Measurements from ENCODE around the gene MSN. TPM values are rescaled to one million over a fixed set of nuclear protein-coding genes. Genes with fewer than 3 reads are reported as not detected.
"Not testable (repeated sequence)": the region's sequence is repeated elsewhere in the genome, so short reads cannot be mapped to it uniquely, and the experiment has no call there.

The MSN gene
- total RNA-seq, 1 experiment from 2014 or later: 308 TPM

DNA sequence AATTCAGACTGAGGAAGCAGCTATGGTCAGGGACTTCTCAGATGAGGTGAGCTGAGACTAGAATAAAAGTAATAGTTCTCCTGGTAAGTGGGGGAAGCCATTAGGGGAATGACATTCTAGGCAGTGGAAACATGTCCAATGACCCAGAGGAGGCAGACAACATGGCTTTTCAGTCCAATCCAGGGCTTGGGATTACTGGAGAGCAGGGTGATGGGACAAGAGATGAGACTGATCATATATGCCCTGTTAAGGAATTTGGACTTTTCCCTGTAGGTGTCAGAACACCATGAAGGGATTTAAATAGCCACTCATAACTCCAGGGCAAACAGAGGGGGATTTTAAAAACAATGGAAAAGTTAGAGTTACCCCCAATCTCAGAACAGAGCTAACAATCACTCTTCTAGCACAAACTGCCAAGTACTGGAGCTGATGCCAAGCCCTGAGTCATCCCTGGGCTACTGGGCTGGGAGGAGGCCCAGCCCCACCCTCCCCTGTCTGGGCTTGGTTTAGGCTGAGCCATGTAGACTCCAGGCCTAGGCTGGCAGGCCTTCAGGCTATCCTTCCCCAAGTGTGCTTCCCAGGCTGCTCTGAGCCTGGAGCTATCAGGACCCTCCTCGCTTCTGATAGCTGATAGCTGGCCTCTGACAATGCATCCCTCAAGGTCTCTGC is 22.7 kb upstream of the MSN start:
- H2AFZ ChIP-seq (ENCODE audit: low read length): peak overlapping the region; percentile 47; the same call in 1 of the 2 replicates
- ATAC-seq (peak; percentile 95), DNase-seq (peak; percentile 91)
- no peaks in the 10 kb centered on the region for H4K20me1 ChIP-seq (ENCODE audit: low read length)
- intact Hi-C loops (cut with micrococcal nuclease): loop anchor here (5.0 kb wide), 1 partner anchor 47 kb away; no protein-coding TSS in a partner anchor
- H3K9ac ChIP-seq (ENCODE audit: low read length): no peak overlapping the region
- H3K36me3 ChIP-seq (ENCODE audit: low read depth, low read length): no peaks in the 10 kb centered on the region
- ChIA-PET CTCF (interaction anchor here (1.2 kb wide), 1 partner anchor 59 kb away, joined by 3 read pairs; no protein-coding TSS in a partner anchor), POLR2A (ENCODE audit: unreplicated experiment) (no interaction called here)
- TF ChIP-seq EZH2 (IDR thresholded peaks at IDR 0.05; ENCODE audit: low read length, unreplicated experiment) (no peak), EZH2phosphoT487 (IDR thresholded peaks at IDR 0.05; ENCODE audit: borderline replicate concordance, low read length) (no peak)
- TF ChIP-seq, protein P1, sequence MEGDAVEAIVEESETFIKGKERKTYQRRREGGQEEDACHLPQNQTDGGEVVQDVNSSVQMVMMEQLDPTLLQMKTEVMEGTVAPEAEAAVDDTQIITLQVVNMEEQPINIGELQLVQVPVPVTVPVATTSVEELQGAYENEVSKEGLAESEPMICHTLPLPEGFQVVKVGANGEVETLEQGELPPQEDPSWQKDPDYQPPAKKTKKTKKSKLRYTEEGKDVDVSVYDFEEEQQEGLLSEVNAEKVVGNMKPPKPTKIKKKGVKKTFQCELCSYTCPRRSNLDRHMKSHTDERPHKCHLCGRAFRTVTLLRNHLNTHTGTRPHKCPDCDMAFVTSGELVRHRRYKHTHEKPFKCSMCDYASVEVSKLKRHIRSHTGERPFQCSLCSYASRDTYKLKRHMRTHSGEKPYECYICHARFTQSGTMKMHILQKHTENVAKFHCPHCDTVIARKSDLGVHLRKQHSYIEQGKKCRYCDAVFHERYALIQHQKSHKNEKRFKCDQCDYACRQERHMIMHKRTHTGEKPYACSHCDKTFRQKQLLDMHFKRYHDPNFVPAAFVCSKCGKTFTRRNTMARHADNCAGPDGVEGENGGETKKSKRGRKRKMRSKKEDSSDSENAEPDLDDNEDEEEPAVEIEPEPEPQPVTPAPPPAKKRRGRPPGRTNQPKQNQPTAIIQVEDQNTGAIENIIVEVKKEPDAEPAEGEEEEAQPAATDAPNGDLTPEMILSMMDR (conservative IDR thresholded peaks at IDR 0.05; ENCODE audit: low read depth, low read length): no peak
- H3K79me2 ChIP-seq (ENCODE audit: low read length): no peaks in the 10 kb centered on the region
- H3K4me3 ChIP-seq (ENCODE audit: low read length): no peak overlapping the region
- H3F3A ChIP-seq (ENCODE audit: low read length, unreplicated experiment): no peaks in the 10 kb centered on the region
- H3K27ac ChIP-seq (ENCODE audit: low read length): peak overlapping the region; percentile 39
- peak overlapping the region; percentile 62 for H3K4me2 ChIP-seq (ENCODE audit: low read length)
- H3K9me3 ChIP-seq (ENCODE audit: low read length): no peaks in the 10 kb centered on the region
- H3K9me2 ChIP-seq (replicated peaks; ENCODE audit: low read length): no peaks in the 10 kb centered on the region
- peaks cover 31% of the 10 kb centered on the region for H3K4me1 ChIP-seq (ENCODE audit: insufficient read depth, low read length)
- H3K27me3 ChIP-seq (ENCODE audit: low read length): no peaks in the 10 kb centered on the region
- BruUV-seq (replicated peaks): no TSS peak

DNA sequence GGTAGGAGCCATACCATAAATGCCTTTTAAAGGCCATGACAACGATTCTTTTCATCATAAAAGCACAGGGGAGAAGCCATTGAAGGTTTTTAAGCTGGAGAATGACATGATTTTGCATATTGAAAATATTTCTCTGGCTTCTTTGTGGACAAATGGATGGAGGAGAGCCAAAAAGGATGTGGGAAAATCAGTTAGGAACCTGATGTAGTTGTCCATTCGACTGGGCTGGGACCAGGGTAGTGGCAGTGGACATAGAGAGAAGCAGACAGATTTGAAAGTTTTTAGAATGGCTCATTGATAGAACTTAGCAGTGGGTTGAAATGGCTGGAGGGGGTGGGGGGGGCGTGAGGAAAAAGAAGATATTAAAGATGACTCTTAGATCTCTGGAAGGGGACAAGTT is 19.7 kb upstream of the MSN start:
- ChIA-PET POLR2A (ENCODE audit: unreplicated experiment) (no interaction called here), CTCF (no interaction called here)
- Histone ChIP-seq H3K4me2 (ENCODE audit: low read length) (no peak overlapping the region), H2AFZ (ENCODE audit: low read length) (no peak overlapping the region), H3K36me3 (ENCODE audit: low read depth, low read length) (no peaks in the 10 kb centered on the region), H3K9me3 (ENCODE audit: low read length) (no peaks in the 10 kb centered on the region), H3K4me3 (ENCODE audit: low read length) (no peak overlapping the region), H3K27ac (ENCODE audit: low read length) (no peak overlapping the region), H3K27me3 (ENCODE audit: low read length) (no peaks in the 10 kb centered on the region), H4K20me1 (ENCODE audit: low read length) (no peaks in the 10 kb centered on the region), H3K4me1 (ENCODE audit: insufficient read depth, low read length) (peaks cover 25% of the 10 kb centered on the region), H3K9ac (ENCODE audit: low read length) (no peak overlapping the region), H3K79me2 (ENCODE audit: low read length) (no peaks in the 10 kb centered on the region), H3F3A (ENCODE audit: low read length, unreplicated experiment) (no peaks in the 10 kb centered on the region), H3K9me2 (replicated peaks; ENCODE audit: low read length) (no peaks in the 10 kb centered on the region)
- DNase-seq: no peak
- BruUV-seq (replicated peaks): no TSS peak
- ATAC-seq: no peak
- intact Hi-C loops (cut with micrococcal nuclease): no loop called here
- TF ChIP-seq EZH2 (IDR thresholded peaks at IDR 0.05; ENCODE audit: low read length, unreplicated experiment) (no peak), EZH2phosphoT487 (IDR thresholded peaks at IDR 0.05; ENCODE audit: borderline replicate concordance, low read length) (no peak)
- TF ChIP-seq, protein P1 (conservative IDR thresholded peaks at IDR 0.05; ENCODE audit: low read depth, low read length): no peak

GRCh38 chrX:65652098-65652497 is 15.4 kb upstream of the MSN start:
- H2AFZ ChIP-seq (ENCODE audit: low read length): no peak overlapping the region
- H3K4me3 ChIP-seq (ENCODE audit: low read length): no peak overlapping the region
- ChIA-PET CTCF (no interaction called here), POLR2A (ENCODE audit: unreplicated experiment) (no interaction called here)
- TF ChIP-seq, protein P1 (conservative IDR thresholded peaks at IDR 0.05; ENCODE audit: low read depth, low read length): no peak
- TF ChIP-seq EZH2 (IDR thresholded peaks at IDR 0.05; ENCODE audit: low read length, unreplicated experiment): no peak
- TF ChIP-seq EZH2phosphoT487 (IDR thresholded peaks at IDR 0.05; ENCODE audit: borderline replicate concordance, low read length): no peak
- DNase-seq (no peak), ATAC-seq (no peak)
- H3K4me1 ChIP-seq (ENCODE audit: insufficient read depth, low read length): no peaks in the 10 kb centered on the region
- H3K9me2 ChIP-seq (replicated peaks; ENCODE audit: low read length): no peaks in the 10 kb centered on the region
- no peaks in the 10 kb centered on the region for H3K79me2 ChIP-seq (ENCODE audit: low read length)
- H3K9ac ChIP-seq (ENCODE audit: low read length): no peak overlapping the region
- BruUV-seq (replicated peaks): no TSS peak
- H4K20me1 ChIP-seq (ENCODE audit: low read length): no peaks in the 10 kb centered on the region
- H3K4me2 ChIP-seq (ENCODE audit: low read length): no peak overlapping the region
- H3K9me3 ChIP-seq (ENCODE audit: low read length): no peaks in the 10 kb centered on the region
- no peak overlapping the region for H3K27ac ChIP-seq (ENCODE audit: low read length)
- no peaks in the 10 kb centered on the region for H3K27me3 ChIP-seq (ENCODE audit: low read length)
- H3K36me3 ChIP-seq (ENCODE audit: low read depth, low read length): no peaks in the 10 kb centered on the region
- no peaks in the 10 kb centered on the region for H3F3A ChIP-seq (ENCODE audit: low read length, unreplicated experiment)
- intact Hi-C loops (cut with micrococcal nuclease): no loop called here

- CTCF ChIA-PET; ATAC-seq; H2AFZ ChIP-seq (ENCODE audit: low read length): not testable (repeated sequence)
Measured at GRCh38 chrX:65657009-65657441, 10.4 kb upstream of the MSN start.

More at GRCh38 chrX:65657009-65657441, 10.4 kb upstream of the MSN start:
- H3K9me3 ChIP-seq (ENCODE audit: low read length); H3K9ac ChIP-seq (ENCODE audit: low read length); H3K79me2 ChIP-seq (ENCODE audit: low read length); H4K20me1 ChIP-seq (ENCODE audit: low read length); DNase-seq; H3K4me2 ChIP-seq (ENCODE audit: low read length); POLR2A ChIA-PET (ENCODE audit: unreplicated experiment); H3K27me3 ChIP-seq (ENCODE audit: low read length); H3K36me3 ChIP-seq (ENCODE audit: low read depth, low read length); H3F3A ChIP-seq (ENCODE audit: low read length, unreplicated experiment); BruUV-seq (replicated peaks); H3K27ac ChIP-seq (ENCODE audit: low read length); H3K4me3 ChIP-seq (ENCODE audit: low read length); H3K9me2 ChIP-seq (replicated peaks; ENCODE audit: low read length); intact Hi-C loops (cut with micrococcal nuclease); H3K4me1 ChIP-seq (ENCODE audit: insufficient read depth, low read length): not testable (repeated sequence)

All from PC-3 (cell line).